Measurements from ENCODE around the gene C5orf58.

DNA sequence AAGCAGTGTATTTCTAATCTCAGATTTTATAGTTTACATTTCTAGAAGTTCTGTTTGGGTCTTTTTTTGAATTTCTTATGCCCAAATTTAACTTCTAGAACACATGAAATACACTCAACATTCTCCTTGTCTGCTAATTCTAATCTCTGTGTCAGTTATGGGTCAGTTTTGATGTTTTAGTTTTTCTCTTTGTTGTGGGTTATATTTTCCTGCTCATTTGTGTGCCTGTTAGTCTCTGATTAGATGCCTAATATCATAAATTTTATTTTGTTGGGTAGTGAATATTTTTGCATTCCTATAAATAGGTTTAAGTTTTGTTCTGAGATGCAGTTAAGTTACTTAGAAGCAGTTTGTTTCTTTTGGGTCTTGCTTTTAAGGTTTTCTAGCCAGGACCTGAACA is 52.4 kb downstream of the C5orf58 start:
- TF ChIP-seq POLR2A (IDR thresholded peaks at IDR 0.05; ENCODE audit: low read depth, low read length) (no peak), SMARCA5 (IDR thresholded peaks at IDR 0.05) (no peak), SP1 (IDR thresholded peaks at IDR 0.05; ENCODE audit: low read depth, low read length) (no peak), MXI1 (IDR thresholded peaks at IDR 0.05; ENCODE audit: low read depth, low read length) (no peak), SREBF1 (IDR thresholded peaks at IDR 0.05; ENCODE audit: low read length) (no peak), TCF12 (IDR thresholded peaks at IDR 0.05; ENCODE audit: low read depth, low read length) (no peak), CEBPB (IDR thresholded peaks at IDR 0.05; ENCODE audit: borderline replicate concordance in 1 of 2, low read depth in 2 of 2, low read length in 2 of 2) (no peak), NFIC (IDR thresholded peaks at IDR 0.05; ENCODE audit: low read depth, low read length) (no peak), SREBF2 (IDR thresholded peaks at IDR 0.05; ENCODE audit: low read length) (no peak)
- TF ChIP-seq, protein P1, sequence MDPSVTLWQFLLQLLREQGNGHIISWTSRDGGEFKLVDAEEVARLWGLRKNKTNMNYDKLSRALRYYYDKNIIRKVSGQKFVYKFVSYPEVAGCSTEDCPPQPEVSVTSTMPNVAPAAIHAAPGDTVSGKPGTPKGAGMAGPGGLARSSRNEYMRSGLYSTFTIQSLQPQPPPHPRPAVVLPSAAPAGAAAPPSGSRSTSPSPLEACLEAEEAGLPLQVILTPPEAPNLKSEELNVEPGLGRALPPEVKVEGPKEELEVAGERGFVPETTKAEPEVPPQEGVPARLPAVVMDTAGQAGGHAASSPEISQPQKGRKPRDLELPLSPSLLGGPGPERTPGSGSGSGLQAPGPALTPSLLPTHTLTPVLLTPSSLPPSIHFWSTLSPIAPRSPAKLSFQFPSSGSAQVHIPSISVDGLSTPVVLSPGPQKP (IDR thresholded peaks at IDR 0.05; ENCODE audit: low read depth, low read length) = no peak

All from GM12878 (cell line).